Measurements from ENCODE around the gene RBP3.

- TF ChIP-seq CTCF (IDR thresholded peaks at IDR 0.05; ENCODE audit: low read depth, low read length) (no peak), EZH2phosphoT487 (IDR thresholded peaks at IDR 0.05; ENCODE audit: low read depth) (no peak)
Observed at GRCh38 chr10:47332371-47332770, 15.8 kb upstream of the RBP3 start.
